HG02885 (cell line): ENCODE data around the gene RGS2.

ENCODE experiments used
- ATAC-seq: cut with Tn5 transposase; IDR thresholded peaks from one replicate; pipeline ENCODE4 v1.9.1; 2021; ENCODE audit warnings: mild to moderate bottlenecking; ENCODE audit not compliant: unreplicated experiment, poor library complexity

RGS2 gene

DNA sequence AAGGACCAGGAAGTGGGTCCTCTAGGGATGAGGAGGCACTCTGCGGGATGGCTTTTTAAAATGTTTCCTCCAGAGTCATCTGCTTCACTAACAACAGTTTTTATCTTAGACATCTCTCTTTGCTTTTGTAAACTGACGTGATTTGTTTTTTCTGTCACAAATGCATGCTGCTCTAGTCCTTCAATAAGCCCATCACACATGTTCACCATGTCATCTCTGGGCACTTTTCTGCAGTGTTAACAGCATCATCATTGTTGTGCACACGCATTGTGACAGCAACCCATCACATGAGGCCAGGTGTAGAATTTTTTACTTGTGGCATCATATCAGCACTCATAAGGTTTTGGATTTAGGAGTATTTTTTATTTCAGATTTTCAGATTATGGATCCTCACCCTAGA lies 12.5 kb downstream of the RGS2 start:
- no peak for ATAC-seq

DNA sequence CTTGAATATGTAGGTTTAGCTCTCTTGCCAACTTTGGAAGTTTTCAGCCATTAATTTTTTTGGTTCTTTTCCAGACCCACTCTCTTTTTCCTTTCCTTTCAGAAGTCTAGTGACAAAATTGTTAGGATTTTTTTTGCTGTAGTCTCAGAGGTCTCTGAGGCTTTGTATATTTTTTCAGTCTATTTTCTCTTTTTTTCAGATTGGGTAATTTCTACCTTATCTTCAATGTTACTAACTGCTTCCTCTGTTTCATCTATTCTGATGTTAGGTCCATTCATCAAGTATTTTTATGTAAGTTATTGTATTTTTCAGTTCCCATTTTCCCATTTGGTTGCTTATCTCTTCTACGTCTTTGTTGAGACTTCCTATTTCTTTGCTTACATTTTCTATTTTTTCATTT lies 15.7 kb downstream of the RGS2 start:
- ATAC-seq = no peak

DNA sequence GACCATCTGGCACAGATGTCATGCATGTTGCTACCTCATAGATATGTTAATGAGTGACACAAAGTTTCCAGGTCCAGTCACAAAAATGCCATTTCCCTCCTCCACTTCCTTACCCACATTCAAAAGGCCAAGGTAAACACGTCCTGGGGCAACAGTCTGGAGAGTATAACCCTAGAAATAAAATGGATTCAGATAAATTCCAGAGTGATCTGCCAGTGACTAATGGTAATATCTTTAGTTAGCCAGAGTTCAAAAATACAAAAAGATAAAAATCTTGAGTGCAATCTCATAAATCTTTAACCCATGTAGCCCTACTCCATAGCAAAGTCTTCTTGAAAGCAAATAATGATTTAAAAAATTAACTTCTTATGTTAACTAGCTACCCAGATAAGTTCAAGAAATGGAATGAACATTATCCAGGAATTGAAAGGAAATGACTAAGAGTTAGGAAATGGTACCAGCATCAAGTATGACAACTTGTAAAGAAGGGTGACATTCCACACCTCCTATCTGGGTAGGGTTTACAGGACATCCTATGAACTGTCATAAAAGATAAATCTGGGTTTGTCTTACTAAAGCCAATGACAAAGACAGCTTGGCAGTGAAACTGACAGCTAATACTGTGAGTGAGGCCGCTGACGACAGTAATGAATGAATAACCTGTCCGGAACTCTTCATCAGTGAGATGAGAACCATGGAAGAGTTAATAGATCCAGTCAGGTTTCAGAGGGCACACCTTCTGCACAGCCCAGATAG lies 18.1 kb downstream of the RGS2 start:
- ATAC-seq = peak; percentile 82

DNA sequence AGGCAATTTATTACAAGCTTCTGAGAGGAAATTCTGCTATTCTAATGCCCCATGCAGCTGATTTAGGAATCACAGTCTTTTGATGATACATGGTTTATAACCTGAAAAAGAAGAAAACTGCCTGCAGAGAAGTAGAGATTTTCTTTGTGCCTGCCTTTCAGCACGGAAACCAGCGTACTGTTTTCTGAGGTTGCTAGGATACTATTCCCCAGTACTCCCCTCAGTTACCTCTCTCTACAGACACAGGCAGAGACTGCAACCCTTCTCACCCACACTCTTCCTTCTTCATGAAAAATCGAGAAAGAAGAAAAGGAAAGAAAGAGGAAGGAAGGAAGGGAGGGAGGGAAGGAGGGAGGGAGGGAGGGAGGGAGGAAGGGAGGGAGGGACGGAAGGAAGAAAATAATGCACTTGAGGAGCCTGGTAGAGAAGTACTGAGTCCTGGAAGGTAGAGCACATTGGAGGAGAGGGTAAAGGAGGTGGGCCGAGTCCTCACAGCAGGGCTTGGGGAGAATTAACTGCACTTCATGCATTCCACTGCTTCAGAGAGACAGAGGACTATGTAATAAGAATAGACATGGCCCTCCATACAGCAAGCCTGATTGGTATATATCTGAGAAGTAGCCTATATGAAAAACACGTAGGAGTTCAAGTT lies 21.9 kb downstream of the RGS2 start:
- no peak for ATAC-seq

DNA sequence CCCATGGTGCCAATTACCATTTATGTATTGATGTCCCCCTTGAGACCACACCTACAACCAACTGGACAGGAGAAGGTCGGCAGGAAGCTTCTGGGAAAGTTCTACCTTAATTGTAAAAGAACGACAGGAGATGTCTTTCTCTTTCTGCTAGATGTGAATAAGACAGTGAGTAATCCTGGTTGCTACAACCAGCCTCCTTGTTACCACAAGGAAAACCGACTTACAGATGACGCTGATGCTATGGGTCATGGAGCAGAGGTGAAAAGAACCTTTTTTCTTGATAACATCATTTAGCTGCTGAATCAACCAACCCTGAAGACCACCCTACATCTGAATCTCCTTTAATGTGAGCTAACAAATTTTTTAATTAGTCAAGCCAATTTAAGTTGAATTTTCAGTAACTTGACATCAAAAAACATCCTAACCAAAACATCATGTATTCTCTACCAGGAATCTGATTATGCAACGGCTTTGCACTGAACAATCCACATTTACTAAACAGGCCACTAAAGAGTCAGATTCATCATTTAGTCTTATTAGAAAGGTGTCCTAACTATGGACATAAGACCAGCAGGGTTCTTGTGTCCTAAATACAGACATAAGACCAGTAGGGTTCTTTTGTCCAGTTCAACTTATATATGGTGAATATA lies 23.0 kb downstream of the RGS2 start:
- ATAC-seq = no peak

DNA sequence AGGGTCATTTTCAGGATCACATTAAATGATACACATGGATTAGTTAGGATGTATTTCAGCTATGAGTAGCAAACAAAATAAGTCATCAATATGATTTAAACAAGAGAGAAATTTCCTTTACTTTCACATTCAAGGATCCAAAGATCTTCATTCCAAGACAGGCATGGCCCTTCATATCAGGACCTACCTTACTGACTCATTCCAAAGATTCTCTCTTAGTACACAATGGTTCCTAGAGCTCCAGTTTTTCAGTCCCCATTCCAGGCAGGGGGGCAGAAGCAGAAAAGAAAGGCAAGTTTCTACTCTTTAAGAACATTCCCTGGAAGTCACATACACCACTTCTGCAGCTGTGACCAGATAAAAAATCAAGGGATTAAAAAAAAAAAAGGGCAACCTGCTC lies 23.7 kb downstream of the RGS2 start:
- ATAC-seq = no peak

DNA sequence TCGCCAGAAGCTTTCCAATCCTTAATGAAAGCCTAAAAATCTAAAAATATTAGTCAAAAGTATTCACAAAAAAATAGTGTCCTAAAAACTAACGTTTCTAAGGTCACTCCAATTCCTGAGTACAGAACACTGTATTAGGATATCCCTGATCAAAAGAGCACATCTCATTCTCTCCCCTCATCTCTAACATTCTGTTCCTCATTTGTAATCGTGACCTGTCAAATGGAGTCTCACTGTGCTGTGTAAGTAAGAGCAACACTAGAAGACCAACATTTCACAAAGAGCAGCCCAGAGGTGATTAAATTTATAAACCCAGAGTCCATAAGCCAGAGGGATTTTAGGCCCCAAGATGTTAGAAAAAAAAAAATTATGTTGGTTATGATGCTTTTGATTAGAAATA lies 26.3 kb downstream of the RGS2 start:
- no peak for ATAC-seq

DNA sequence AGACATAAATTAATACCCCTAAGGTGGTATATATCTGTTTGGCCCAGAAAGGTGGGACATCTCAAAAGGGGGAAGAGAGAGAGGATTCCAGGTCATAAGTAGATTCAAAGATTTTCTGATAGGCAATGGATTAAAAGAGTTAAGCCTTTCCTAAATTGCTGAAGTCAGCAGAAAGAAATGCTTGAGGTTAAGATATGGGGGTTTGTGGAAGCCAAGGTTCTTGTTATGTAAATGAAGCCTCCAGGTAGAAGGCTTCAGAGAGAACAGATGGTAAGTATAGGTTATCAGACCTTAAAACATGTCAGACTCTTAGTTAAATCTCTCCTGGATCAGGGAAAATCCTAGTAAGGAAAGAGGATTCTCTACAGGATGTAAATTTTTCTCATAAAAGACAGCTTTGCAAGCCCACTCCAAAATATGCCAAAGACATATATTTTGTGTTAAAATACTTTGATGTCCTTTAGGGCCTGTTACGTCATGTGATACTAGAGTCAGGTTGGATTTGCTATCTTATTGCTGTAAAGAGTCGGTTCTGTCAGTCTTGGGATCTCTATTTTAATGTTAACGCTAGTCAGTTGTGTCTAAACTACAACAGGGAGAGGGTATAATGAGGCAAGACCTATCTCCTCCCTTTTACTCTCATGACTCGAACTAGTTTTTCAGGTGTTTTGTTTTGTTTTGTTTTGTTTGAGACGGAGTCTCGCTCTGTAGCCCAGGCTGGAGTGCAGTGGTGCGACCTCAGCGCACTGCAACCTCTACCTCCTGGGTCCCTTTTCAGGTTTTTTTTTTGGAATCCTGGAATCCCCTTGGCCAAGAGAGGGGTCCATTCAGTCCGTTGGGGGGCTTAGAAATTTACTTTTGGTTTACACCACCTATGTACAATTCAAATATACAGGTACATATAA lies 30.6 kb downstream of the RGS2 start:
- no peak for ATAC-seq

DNA sequence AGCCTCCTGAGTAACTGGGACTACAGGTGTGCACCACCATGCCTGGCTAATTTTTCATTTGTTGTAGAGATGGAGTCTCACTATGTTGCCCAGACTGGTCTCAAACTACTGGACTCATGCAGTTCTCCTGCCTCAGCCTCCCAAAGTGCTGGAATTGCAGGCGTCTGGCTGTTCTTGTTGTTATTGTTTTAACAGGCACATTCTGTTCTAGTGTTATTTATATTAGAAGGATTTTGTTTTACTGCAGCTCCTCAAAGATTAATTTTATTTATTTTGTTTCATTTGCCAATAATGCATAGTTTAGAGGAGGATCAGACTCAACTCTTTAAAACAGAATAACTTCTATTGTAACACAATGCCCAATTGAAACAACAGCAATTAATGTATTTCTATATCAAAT lies 35.5 kb downstream of the RGS2 start:
- ATAC-seq = no peak

DNA sequence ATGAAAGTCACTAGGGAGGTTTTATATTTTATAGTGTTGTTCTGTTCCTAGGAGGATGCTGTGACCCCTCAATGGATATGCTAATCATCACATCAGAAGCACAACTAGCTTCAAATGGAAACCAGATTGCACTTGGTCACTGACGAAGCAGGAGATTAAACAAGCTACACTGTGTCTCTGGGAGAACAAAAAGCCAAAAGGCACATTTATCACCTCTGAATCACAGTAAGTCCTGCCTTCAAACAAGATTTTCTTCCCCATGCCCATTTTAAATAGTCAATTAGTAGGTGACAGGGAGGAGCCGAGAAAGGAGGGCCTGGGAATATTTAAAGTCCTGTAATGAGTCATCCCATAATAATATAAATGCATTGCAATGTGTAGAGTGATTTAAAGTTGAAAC lies 38.1 kb downstream of the RGS2 start:
- ATAC-seq = no peak

DNA sequence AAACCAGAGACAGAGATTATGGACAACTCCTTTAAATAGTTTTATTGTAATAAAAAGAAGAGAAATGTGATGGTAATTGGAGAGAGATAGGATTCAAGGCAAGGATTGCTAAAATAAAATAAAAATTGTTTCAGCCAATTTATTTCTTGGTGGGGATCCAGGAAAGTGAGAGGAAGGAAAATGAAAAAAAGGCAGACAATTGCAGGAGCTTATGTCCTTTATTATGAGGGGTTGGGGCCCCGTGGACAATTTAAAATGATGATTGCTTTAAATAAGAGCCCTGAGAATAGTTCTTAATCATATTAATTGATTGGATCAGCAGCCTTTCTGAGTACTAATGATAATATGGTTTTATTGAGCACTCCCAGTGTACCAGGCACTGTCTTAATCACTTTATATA lies 40.2 kb downstream of the RGS2 start:
- ATAC-seq = no peak

DNA sequence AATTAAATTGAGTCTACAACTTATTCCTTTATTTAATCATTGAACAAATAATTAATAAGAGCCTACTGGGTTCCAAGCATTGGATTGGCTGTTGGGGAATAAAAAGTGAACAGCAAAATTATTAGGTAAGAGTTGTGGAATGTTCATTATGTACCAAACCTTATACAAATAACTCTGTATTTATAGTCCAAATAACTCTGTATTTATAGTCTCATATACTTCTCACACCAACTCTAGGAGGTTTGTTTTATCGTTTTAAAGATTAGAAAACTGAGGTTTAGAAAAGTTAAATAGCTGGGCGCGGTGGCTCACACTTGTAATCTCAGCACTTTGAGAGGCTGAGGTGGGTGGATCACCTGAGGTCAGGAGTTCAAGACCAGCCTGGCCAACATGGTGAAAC lies 40.6 kb downstream of the RGS2 start:
- ATAC-seq = no peak

DNA sequence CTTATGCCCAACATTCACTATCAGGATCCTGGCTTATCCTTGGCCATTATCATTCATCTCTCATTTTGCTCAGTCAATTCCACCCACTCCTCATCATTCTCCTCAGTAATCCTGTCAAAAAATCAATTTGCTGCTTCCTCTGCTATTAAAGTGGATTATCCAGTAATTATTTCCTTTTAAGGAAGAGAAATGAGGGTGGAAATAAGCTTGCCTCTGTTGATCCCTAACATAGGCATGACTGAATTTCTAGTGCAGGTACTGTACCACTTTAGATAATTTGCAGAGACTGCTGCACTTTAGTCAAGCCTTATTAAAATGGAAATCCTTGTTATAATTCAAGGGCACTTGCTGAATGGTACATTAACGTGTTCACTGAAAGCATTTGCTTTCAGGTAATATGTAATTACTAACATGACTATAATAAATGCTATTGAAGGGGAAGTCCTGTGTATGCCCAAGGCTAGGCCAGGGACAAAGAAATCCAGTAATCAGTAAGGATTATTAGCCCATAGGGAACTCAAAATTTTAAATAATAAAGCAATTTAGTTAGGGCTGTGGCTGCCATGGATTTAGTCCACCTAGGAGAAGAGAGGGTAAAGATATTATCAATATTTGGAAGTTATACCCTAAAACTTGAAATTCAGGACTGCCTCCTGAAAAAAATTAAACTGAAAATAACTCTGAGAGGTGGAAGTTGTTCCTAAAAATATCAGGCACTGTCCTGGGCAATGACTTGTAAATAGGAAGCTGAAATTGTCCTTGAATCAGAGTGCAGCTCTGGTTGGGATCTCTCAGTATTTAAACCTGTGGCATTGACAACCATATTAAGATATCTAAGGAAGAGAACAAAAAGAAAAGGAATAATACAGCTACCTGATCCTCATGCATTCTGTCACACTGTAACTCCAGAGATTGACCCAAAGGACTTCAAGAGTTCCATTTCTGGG lies 43.4 kb downstream of the RGS2 start:
- ATAC-seq = no peak

DNA sequence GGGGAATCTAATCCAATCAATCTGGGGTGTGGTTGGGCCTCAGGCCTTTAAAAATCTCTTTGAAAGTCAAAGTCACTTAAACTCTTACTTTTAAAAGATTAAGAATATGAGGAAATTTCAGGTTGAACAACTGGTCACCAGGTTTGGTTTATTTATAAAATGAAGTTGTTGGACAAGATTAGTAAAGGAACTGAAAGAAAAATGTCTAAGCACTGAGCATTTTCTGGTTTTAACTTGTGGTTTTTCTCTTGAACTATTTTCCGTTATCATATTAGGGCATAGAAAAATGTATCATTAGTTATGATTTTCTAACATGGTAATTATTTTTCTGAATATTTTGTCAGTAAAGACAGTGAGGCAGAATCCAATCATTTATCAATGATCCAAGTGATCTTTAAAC lies 49.6 kb downstream of the RGS2 start:
- peak; percentile 72 for ATAC-seq

DNA sequence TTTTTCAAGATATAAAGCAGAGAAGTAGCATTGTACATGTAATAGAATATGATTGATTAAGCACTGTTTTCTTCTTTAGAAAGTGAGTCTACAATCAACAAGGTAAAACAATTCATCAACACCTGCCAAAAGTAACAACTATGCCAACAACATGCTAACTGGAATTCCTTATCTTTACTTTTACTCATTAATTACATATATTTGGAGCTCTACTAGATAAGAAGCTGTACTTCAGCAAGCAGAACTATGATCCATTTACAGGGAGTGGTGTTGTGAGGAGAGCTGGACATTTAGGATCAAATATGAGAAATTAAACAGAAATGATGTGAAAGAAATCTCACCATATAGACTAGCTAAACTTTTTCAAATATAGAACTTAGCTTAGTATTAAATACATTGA lies 51.0 kb downstream of the RGS2 start:
- ATAC-seq = no peak

DNA sequence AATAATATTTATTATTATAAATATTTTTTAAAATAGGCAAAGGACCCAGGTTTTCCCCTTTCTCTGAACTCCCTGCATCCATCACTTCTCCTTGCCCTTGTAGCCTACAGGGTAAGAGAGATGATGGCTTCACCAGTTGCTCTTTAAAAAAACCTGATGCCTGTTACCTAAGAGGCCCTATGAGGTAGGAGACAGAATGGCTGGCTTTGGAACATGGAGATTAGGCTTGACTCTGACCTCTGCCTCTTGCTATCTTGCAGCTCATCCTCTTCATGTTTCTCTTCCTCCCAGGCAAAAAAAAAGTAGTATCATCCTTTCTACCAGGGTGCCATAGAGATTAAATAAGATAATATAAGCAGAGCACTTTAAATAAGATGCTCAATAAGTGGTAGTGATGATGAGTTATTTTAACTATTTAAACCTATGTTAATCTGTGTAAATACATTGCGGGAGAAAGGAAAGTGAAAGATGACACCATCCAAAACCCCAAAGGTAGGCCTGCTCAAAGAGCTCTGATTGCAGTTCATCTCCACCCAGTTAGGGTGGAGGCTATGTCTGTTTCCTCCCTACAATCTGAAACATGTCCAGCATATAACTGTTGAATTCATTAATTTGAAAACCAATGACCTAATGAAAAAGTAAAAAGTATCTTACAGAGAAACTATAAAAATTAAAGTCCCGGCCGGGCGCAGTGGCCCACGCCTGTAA lies 51.8 kb downstream of the RGS2 start:
- peak; percentile 76 for ATAC-seq

DNA sequence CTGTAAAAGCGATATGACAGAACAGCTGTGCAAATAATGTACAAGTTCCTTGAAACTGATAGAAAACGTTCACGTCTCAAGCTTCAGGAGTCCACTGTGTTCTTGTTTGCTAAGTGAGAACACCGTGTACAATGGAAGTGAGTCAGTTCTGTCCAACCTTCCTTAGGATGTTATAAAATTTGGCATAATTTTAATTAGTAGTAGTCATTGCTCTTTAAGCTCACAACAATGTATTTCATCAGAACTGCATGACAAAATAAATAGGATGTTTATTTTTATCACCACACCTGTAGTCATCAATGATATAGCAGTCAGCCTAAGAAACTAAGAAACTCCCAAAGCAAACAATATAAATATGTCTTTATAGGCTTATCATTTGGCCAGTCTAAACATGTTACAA lies 53.0 kb downstream of the RGS2 start:
- ATAC-seq = no peak
